ENCODE measurements around the gene CDC16. TPM values are rescaled to one million over a fixed set of nuclear protein-coding genes. Genes with fewer than 3 reads are reported as not detected.
"Not testable (repeated sequence)": the region's sequence is repeated elsewhere in the genome, so short reads cannot be mapped to it uniquely, and the experiment has no call there.

Gene CDC16
- total RNA-seq, 4 donors from 2014 or later, result 40.1 to 53.1 (median 47.4) TPM

DNA sequence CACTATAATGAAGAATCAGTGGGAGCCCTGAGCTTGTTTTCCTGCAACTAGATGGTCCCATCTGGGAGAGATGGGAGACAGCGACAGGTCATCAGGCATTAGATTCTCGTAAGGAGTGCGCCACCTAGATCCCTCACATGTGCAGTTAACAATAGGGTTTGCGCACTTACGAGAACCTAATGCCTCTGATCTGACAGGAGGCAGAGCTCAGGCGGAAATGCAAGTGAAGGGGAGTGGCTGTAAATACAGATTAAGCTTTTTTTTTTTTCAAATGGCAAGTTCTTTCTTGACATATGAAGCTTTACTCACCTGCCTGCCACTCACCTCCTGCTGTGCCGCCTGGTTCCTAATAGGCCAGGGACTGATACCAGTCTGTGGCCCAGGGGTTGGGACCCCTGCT is 14.4 kb downstream of the CDC16 start:
- no peaks in the 10 kb centered on the region for H3K27me3 ChIP-seq
- H3K9me3 ChIP-seq, result no peaks in the 10 kb centered on the region
- H3K4me1 ChIP-seq, result no peaks in the 10 kb centered on the region
- peaks cover 4 to 100% of the 10 kb centered on the region in 2 donors for H3K36me3 ChIP-seq
- ATAC-seq, result no peak
- H3K4me3 ChIP-seq, result no peak overlapping the region
- TF ChIP-seq, protein P1, sequence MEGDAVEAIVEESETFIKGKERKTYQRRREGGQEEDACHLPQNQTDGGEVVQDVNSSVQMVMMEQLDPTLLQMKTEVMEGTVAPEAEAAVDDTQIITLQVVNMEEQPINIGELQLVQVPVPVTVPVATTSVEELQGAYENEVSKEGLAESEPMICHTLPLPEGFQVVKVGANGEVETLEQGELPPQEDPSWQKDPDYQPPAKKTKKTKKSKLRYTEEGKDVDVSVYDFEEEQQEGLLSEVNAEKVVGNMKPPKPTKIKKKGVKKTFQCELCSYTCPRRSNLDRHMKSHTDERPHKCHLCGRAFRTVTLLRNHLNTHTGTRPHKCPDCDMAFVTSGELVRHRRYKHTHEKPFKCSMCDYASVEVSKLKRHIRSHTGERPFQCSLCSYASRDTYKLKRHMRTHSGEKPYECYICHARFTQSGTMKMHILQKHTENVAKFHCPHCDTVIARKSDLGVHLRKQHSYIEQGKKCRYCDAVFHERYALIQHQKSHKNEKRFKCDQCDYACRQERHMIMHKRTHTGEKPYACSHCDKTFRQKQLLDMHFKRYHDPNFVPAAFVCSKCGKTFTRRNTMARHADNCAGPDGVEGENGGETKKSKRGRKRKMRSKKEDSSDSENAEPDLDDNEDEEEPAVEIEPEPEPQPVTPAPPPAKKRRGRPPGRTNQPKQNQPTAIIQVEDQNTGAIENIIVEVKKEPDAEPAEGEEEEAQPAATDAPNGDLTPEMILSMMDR (IDR thresholded peaks at IDR 0.05), result no peak
- TF ChIP-seq POLR2AphosphoS5 (IDR thresholded peaks at IDR 0.05) (no peak), EP300 (IDR thresholded peaks at IDR 0.05) (no peak), POLR2A (IDR thresholded peaks at IDR 0.05) (no peak)
- no peak overlapping the region for H3K27ac ChIP-seq
- 96 to 97% methylated on average over 5 to 7 of the region's 7 CpGs for WGBS, 2 donors (ENCODE audit: low coverage in 1 of 2)

DNA sequence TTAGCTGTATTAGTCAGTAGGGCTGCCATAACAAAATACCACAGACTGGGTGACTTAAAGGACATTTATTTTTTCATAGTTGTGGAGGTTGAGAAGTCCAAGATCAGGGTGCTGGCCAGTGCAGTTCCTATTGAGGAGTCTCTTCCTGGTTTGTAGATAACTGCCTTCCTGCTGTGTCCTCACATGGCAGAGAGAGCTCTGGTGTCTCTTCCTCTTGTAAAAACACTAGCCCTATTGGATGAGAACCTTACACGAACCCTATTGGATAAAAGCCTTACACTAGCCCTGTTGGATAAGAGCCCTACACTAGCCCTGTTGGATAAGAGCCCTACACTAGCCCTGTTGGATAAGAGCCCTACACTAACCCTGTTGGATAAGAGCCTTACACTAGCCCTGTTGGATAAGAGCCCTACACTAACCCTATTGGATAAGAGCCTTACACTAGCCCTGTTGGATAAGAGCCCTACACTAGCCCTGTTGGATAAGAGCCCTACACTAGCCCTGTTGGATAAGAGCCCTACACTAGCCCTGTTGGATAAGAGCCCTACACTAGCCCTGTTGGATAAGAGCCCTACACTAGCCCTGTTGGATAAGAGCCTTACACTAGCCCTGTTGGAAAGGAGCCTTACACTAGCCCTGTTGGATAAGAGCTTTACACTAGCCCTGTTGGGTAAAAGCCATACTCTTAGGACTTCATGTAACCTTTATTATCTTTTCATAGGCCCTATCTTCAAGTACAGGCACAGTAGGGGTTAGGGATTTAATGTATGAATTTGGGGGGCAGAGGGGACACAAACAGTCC is 17.1 kb downstream of the CDC16 start:
- H3K27ac ChIP-seq, H3K27me3 ChIP-seq, H3K9me3 ChIP-seq, H3K4me3 ChIP-seq, ATAC-seq, H3K4me1 ChIP-seq: not testable (repeated sequence)
- H3K36me3 ChIP-seq, result peaks cover 6 to 100% of the 10 kb centered on the region in 2 donors
- 83% methylated on average over 1 of the region's 1 CpG; no CpG with 5 or more reads in 1 of the 2 donors for WGBS, 2 donors (ENCODE audit: low coverage in 1 of 2)

DNA sequence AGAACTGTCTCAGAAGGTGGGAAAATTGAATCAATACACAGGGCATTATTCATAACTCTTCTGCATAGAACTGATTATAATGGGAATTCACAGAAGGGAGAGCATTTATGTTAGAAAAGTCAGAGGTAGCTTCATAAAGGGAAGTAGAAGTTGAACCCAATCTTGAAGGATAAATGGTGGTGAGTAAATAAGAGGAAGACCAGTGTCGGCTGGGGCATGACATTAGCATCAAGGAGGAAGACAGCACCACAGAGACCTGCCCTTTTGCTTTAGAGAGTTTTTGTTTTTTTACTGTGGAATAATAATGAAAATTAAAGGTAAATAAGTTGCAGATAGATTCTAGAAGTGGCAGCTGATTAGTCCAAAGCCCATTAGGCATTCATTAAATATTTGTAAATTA is 21.9 kb downstream of the CDC16 start:
- TF ChIP-seq POLR2AphosphoS5 (IDR thresholded peaks at IDR 0.05) (no peak), EP300 (IDR thresholded peaks at IDR 0.05) (no peak), POLR2A (IDR thresholded peaks at IDR 0.05) (no peak)
- TF ChIP-seq, protein P1 (IDR thresholded peaks at IDR 0.05), result no peak
- WGBS, 2 donors (ENCODE audit: low coverage in 1 of 2), result 94 to 100% methylated on average over 1 of the region's 1 CpG
- Histone ChIP-seq H3K27me3 (no peaks in the 10 kb centered on the region), H3K9me3 (no peaks in the 10 kb centered on the region), H3K36me3 (peaks cover 9 to 100% of the 10 kb centered on the region in 2 donors), H3K27ac (no peak overlapping the region), H3K4me3 (no peak overlapping the region), H3K4me1 (no peaks in the 10 kb centered on the region)
- ATAC-seq, result no peak

DNA sequence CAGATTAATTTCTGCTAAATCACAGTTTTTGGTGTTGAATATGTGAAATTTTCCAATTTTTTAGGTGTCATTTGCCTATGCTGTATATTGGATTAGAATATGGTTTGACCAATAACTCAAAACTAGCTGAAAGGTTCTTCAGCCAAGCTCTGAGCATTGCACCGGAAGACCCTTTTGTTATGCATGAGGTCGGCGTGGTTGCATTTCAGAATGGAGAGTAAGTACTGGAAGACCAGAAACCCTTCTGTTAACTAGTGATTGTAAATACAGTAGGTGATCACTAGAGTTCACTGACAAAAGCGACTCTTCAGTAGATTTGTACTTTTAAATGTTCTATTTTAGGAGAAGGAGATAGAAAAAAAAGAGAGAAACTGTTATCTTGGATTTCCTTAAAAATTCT is 22.3 kb downstream of the CDC16 start:
- peaks cover 6 to 100% of the 10 kb centered on the region in 2 donors for H3K36me3 ChIP-seq
- no peaks in the 10 kb centered on the region for H3K9me3 ChIP-seq
- ATAC-seq, result no peak
- no peak overlapping the region for H3K4me3 ChIP-seq
- no peaks in the 10 kb centered on the region for H3K27me3 ChIP-seq
- no peak overlapping the region for H3K27ac ChIP-seq
- no peaks in the 10 kb centered on the region for H3K4me1 ChIP-seq
- 92 to 100% methylated on average over 2 to 4 of the region's 4 CpGs for WGBS, 2 donors (ENCODE audit: low coverage in 1 of 2)
- TF ChIP-seq, protein P1 (IDR thresholded peaks at IDR 0.05), result no peak
- TF ChIP-seq EP300 (IDR thresholded peaks at IDR 0.05) (no peak), POLR2AphosphoS5 (IDR thresholded peaks at IDR 0.05) (no peak), POLR2A (IDR thresholded peaks at IDR 0.05) (no peak)

DNA sequence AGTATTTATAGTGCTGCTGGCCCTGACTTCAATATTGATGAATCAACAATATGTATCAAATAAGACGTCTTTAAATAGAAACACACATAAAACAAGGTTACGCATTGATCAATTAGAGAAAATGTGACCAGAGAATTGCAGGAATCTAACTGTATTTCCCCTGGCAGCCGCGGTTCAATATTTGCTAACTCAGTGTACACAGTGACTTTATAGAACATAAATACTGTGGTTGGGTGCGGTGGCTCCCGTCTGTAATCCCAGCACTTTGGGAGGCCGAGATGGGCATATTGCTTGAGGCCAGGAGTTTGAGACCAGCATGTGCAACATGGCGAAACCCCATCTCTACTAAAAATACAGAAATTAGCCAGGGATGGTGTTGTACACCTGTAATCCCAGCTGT is 23.9 kb downstream of the CDC16 start:
- Histone ChIP-seq H3K36me3 (peaks cover 9 to 100% of the 10 kb centered on the region in 2 donors), H3K9me3 (no peaks in the 10 kb centered on the region), H3K27me3 (no peaks in the 10 kb centered on the region), H3K4me1 (no peaks in the 10 kb centered on the region), H3K27ac (no peak overlapping the region), H3K4me3 (no peak overlapping the region)
- no peak for ATAC-seq
- TF ChIP-seq EP300 (IDR thresholded peaks at IDR 0.05) (no peak), POLR2A (IDR thresholded peaks at IDR 0.05) (no peak), POLR2AphosphoS5 (IDR thresholded peaks at IDR 0.05) (no peak)
- TF ChIP-seq, protein P1 (IDR thresholded peaks at IDR 0.05), result no peak
- WGBS, 2 donors (ENCODE audit: low coverage in 1 of 2), result 92 to 98% methylated on average over 5 to 8 of the region's 8 CpGs

Data from gastroesophageal sphincter (tissue), 4 donors.